NCI-H345 treated with DMSO at 0.1 percent for 48 hours (cell line): ENCODE measurements around the gene PINK1.

Experiments used
- DNase-seq: peaks from one replicate; lab custom pipeline; 2025; ENCODE audit not compliant: unreplicated experiment; lab: John Stamatoyannopoulos, UW

Gene PINK1

DNA sequence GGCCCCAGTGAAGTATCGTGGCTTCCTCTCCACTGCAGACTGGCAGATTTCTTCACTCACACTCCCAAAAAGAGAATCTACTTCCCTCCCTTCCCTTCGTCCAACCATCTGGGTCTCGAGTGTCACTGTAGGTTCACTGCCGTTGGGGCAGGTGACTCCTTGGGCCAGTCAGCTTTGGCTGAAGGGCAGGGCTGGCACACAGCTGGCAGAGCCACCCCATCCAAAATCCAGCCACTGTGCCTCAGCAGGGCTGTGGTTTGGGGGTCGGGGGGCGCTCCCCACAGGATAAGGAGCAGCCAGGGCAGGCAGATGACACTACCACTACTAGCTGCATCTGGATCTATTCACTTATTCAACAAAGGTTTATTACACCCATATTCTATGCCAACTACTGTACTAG lies 9.8 kb downstream of the PINK1 start:
- no peak for DNase-seq

DNA sequence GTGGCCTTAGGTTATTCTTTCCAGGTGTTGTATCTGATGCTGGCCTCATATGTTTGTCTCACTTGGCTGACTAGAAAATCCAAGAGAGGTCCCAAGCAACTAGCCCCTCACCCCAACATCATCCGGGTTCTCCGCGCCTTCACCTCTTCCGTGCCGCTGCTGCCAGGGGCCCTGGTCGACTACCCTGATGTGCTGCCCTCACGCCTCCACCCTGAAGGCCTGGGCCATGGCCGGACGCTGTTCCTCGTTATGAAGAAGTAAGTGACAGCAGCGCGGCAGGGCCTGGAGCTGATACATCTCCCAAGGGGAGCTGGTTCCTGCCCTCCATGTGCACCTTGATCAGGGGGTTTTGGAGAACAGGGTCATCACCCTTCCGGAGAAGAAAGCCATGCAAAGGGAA lies 11.2 kb downstream of the PINK1 start:
- no peak for DNase-seq

DNA sequence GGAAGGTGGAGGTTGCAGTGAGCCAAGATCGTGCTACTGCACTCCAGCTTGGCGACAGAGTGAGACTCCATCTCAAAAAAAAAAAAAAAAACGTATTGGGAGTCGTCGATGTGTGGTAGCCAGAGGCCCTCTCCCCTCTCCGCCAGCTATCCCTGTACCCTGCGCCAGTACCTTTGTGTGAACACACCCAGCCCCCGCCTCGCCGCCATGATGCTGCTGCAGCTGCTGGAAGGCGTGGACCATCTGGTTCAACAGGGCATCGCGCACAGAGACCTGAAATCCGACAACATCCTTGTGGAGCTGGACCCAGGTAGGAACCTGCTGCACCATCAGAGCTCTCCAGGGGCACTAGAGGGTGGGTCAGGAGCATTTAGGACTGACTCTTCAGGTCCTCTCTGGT lies 12.2 kb downstream of the PINK1 start:
- DNase-seq: no peak

DNA sequence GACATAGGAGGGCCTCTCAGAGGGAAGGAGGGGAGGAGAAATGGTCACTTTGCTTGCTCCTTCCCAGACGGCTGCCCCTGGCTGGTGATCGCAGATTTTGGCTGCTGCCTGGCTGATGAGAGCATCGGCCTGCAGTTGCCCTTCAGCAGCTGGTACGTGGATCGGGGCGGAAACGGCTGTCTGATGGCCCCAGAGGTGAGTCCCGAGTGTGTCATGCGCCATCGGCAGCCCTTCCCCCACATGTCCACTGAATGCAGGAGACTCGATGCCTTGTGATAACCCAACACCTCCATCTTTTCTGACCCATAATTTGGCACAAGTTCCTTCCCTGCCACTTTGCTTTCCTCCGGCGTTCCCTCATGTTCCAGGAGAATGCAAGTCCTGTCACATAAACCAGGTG lies 15.2 kb downstream of the PINK1 start:
- DNase-seq: no peak

DNA sequence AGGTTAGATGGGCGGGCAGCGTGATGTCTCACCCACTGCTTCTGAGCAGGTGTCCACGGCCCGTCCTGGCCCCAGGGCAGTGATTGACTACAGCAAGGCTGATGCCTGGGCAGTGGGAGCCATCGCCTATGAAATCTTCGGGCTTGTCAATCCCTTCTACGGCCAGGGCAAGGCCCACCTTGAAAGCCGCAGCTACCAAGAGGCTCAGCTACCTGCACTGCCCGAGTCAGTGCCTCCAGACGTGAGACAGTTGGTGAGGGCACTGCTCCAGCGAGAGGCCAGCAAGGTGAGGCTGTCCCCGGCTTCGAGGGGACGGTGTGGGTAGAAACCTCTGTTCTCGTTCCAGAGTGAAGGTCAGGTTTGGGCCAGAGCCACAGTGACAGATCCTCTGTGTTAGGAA lies 15.7 kb downstream of the PINK1 start:
- no peak for DNase-seq

DNA sequence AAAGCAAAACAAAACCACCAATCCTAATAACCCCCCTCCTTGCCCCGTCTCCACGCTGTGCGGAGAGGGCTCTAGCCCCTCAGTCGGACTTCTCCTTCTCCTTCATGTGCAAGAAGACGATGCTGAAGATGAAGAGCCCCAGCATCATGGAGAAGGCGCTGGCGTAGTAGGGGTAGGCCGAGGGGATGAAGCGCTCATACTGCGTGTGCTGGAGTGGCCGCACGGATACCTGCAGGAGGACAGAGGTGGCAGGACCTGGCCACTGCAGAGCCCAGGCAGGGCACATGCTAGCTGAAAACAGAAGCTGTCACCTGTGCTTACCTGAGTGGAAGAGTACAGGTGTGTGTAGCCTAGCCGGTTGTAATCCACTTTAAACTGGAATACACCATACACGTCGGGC lies 19.0 kb downstream of the PINK1 start:
- no peak for DNase-seq

DNA sequence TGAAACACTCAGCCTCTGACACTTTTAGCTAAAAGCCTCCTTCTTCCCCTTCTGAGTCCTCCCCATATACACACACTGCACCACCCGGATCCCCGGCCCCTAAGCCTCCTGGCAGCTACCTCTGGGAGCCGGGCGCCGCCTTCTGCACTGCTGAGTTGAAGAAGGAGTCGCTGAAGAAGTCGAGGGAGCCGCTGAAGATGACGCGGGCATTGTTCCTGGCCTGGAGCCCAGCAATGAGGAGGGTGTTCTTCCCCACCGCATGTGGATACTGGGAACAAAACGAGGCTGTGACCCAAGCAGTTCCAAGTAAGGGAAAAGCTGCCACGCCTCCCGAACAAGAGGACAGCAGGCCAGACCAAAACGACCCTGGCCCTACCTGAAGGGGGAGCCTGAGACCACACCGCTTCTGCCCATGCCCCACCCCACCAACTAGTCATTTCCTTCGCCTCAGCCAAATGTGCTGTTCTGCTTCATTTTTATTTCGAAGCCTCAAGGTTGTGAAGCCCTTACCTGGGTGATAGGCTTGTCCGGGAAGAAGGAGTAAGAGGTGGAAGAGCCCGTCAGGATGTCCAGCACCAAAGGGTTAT lies 20.9 kb downstream of the PINK1 start:
- DNase-seq: no peak

DNA sequence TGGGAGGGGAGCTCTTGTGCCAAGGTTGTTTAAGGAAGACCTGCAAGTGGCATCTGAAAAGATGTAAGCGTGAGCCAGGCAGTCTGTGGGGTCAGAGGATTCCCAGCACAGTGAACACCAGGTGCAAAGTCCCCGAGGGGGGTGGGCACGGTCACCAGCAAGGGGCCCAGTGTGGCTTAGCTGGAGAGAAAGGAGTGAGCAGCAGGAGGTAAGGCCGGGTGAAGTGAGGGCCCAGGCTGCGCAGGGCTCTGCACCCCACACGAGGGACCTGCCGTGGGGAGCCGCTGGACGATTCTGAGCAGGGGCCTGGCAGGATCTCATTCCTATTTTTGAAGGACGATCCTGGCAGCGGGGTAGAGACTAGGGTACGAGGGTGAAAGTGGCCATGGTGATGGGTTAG lies 23.8 kb downstream of the PINK1 start:
- no peak for DNase-seq

DNA sequence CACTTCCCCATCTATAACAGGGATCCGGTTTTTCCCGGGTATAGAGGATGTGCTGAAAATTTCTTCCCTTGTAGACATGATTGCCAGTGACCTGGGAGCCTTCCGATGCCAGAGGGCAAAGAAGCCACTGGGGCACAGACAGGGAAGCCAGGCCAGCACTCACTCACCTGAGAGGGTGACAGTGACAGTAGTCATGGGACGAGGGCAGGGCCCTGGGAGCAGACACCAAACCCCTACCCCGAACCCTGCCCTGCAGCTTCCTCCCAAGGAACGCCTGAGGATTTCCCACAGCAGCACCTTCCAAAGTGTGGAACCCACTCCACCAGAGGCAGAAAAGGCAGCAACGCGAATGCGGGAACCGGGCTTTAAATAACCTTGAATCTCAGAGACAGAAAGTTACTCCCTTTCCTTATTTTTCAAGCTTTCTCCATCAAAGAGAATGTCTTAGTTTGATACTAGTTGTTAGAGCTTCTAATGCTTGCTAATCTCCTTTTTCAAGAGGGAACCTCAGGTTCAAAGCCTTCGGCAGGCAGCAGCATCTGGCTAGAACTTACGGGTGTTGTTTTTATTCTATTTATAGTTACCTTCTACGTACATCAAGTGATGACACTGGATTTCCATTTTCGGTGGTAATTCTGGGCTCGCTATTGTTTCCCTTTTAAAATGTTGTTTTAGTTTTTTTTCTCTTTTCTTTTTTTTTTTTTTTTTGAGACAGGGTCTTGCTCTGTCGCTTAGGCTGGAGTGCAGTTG lies 25.1 kb downstream of the PINK1 start:
- DNase-seq: no peak

DNA sequence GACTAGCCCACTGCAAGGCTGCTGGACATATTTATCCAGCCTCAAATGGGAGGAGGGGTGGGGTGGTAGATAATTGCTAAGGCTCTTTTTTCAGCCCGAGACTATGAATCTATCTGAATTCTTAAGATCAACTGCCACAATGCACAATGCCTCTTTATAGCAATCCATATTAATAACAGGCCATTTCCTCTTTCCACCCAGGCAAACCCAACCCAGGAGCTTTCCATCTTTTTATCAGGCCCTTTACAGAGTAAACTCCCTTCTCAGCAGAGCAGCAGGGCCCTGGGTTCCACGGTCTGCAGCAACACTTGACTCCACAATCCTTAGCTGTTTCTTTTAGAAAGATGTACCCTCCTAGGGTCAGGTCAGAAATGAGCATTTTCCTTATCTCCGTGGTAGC lies 27.1 kb downstream of the PINK1 start:
- DNase-seq: no peak

DNA sequence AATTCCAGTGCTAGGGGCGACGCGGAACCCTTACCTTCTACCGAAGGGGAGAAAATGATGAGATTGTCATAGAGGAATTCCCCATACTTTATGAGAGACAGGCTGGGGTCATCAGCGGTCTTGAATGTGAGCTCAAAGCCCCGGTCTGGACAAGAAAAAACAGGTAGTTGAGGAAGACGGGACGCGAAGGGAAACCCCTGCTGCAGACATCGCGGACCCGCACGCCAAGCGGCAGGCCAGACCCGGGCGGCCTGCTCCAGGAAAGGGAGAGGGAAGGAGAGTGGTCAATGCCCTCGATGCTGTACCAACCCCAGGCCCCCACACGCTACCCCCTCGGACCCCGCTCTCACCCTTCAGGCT lies 27.6 kb downstream of the PINK1 start:
- no peak for DNase-seq

DNA sequence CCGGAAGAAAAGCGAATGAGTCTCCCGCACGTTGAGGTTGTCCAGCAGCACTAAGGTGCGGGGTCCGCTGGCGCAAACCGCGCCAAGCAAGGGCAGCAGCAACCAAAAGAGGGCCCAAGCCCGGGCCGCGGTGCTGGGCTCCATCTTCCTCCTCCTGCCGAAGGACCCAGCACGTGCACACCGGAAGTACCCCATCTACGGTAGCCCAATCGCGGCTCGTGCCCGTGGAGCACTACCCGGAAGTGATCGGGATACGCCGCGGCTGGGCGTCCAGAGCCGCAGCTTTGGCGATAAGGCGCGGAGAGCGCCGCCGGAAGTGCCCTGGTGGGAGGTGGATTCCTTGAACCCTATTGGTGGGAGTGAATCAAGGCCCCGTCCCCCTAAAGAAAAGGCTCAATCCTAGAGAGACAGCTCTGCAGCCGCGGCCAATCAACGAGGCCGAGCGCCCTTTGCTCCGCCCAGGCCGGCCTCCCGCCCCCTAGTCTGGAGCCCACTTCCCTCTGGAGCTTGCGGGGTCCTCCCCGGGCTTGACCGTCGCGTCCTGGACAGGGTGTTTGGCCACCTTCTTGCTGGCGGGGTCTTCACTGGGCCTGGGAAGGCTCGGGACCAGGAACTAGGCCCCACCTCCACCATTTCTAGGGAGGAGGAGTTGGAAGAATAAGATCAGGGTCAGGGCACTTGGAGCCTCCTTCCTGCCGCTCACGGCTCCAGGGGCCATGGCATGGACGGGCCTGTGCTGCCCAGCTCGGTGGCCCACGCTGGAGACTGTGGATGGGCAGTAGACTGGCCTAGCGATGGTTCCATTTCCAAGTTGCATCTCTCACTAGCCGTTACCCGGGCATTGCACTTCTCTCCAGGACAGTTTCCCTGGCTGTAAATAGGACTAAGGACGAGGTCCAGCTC lies 28.2 kb downstream of the PINK1 start, which contains the start of gene DDOST:
DDOST (minus strand) TSS at position 163 of the 903 bp plus-strand sequence; CDS start at position 144, 19 bp downstream.
- DNase-seq: peak; percentile 94

DNA sequence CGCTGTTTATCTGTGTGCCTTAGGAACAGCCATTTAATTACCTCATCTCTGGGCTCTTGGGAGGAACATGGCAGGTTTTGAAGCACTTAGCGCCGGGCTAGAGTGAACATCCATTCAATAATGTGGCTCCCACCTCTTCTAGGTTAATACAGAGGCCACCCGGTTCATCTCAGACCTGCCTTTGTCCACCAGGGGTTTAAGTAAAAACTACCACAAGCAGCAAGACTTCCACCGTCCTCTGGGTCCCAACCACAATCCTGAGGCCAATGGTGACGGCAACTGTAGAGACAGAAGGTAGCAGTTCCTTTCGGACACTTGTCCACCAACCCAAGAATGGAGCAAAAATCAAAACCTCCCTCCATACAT lies 28.8 kb downstream of the PINK1 start:
- DNase-seq: no peak

DNA sequence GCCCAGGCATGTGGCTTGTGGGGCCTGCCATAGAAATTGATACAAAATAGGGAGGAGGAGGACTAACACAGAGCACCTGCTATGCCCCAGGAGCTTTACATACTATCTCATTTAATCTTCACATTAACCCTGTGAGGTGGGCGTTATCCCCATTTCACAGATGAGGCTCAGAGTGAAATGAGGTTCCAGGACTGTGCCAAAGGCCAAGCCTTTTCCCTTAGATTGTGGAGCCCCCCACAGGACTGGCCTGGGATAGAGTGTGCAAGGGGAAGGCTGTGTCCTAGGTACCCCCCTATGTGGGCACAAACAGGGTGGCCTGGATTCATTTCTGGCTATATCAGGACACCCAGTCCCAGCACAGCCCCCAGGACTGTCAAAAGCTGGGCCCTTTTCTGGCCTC lies 30.1 kb downstream of the PINK1 start:
- DNase-seq: no peak

DNA sequence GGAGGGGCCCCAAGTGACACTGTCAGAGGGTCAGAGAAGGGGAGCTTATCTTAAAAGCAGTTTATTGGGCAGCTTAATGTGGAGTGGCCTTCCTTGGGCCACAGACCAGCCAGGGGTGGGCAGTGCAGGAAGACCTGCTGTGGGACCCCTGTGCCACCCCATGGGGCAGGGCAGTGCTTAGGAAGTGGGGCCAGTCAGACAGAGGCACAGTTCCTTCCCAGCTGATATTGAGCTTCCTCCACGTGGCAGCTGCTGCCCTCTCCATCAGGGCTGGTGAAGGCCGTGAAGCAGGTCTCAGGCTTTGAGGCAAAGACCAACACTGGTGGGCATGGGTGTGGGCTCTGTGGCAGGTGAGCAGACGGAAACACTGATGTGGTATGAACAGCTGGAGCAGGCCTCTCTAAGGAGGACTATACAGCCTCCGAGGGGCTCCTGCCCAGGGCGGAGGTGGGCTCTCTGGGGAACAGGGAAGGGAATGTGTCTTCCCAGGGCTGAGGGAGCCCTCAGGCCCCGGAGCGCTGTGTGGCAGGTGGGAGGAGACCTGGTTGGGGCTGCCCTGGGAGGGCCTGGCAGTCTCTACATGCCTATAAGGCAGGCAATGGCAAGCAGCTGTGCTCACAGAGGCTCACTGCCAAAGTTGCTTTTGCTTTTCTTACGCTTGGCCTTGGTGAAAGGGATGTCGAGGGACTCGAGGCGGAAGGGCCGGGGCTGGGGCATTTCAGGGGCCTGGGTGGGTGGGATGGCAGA lies 30.9 kb downstream of the PINK1 start:
- no peak for DNase-seq

DNA sequence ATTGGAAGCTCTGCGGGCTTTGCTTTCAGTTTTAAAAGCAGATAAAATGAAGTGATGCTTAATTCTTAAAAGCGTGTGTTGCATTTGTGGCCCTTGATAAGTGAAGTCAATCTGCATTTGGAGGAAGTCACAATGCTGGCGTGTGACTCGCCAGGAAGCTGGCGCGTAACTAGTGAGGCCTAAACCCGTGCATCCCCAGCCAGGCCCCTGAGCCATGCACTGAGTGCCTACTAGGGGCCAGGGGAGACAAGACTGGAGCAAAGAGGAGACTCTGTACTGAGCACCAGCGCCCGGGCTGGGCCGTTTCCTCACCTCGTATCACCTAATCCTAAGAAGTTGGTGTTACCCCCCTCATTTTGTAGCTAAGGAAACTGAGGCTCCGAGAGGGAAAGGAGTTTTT lies 32.5 kb downstream of the PINK1 start:
- DNase-seq: no peak

DNA sequence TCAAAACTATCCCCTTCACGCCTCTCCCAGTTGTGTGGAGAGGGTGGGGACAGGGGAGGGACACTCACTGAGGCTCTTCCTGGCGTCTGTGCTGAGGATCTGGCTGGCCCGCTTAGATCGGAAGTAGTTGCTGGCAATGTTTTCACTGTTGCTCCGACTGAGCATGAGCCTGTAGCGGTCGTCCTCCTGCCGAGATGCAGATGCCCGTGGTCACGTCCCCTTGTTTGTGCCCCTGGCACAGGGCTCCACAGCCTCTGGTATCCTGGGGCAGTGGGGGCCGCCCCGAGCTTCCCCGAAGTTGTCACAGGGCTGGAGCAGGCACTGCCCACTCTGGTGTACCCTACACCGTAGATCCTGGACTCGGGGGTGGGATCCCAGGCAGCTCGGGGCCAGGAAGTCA lies 32.9 kb downstream of the PINK1 start:
- DNase-seq: no peak

DNA sequence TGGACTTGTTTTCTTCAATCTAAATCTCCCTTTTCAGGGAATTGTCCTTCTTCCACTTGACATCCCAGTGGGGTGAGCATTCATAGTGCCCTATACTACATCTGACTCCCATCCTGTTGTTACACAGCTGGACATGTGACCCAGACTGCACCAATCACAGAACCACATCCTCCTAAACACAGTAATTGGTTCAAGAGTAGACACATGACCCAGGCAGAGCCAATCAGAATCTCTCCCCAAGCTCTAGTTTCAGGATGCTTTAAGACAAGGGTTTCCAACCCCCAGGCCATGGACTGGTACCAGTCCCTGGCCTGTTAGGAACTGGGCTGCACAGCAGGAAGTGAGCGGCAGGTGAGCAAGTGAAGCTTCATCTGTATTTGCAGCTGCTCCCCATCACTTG lies 33.5 kb downstream of the PINK1 start:
- DNase-seq: no peak

DNA sequence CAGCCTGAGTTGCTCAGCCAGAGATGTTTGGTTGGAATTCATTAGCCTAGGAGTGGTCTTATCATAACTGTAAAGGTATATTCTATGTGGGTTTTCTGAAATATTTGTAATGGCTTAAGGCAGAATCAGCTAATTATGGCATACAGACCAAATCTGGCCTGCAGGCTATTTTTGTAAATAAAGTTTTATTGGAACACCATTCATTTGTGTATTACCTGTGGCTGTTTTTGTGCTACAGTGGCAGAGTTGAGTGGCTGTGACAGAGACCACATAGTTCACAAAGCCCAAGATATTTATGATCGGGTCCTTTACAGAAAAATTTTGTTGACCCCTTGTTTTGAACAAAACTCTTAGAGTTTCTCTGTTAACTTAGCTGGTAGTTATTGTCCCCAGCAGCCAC lies 35.3 kb downstream of the PINK1 start:
- no peak for DNase-seq

DNA sequence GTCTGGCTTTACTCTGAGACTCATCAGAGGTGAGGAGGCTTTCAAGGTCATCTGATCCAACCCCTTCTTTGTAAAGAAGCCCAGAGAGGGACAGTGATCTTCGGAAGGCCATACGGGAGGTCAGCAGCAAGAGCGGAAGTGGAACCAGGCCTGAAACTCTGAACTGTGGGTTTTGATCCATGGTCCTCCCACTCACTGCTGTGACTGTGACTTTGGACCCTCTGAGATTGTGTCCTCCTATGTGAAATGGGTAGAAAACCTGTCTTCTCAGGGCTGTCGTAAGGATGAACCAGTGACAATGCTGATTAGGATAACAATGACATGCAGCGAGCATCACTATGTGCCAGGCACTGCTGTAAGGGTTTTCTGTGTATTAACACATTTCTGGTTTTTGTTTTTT lies 37.7 kb downstream of the PINK1 start:
- no peak for DNase-seq

DNA sequence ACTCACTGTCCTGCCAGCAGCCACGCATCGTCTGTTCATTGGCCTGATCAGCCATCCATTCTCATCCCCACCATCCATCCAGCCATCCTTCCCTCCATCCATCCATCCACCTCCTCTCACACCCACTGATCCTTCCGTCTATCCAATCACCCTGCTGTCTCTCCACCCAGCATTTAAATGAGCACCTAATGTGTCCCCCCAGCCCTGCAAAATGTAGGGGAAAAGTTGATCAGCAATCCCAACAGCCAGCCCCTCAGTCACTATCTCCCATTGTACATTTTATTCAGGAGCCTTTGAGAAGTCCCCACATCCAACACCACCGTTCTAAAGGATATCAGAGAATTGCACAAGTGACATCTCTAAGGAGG lies 39.0 kb downstream of the PINK1 start:
- no peak for DNase-seq
